H1 (cell line): Measurements from ENCODE around the gene FBN2. TPM values are rescaled to one million over a fixed set of nuclear protein-coding genes. Genes with fewer than 3 reads are reported as not detected.

Experiments used
- CTCF ChIA-PET: fragments of 300-600 bp; sonication (Branson Sonifier 250); formaldehyde crosslinking; loops from one replicate; lab custom pipeline; 2021; ENCODE audit not compliant: partially characterized antibody; lab: Charles Lee
- POLR2A ChIA-PET: fragments of 300-600 bp; sonication (Branson Sonifier 250); formaldehyde crosslinking; loops from one replicate; lab custom pipeline; 2021; ENCODE audit warnings: inconsistent platforms; ENCODE audit not compliant: partially characterized antibody; lab: Charles Lee
- DNase-seq, 2 experiments: peaks; one replicate each; pipeline versions ENCODE4 v3.0.0 to v3.0.0-alpha.2; 2010 to 2022; ENCODE audit warnings: low spot score in 2 of 2, low read depth in 1 of 2, mixed read lengths in 1 of 2
- FAIRE-seq: peaks from 2 replicates; lab custom pipeline; 2011; peaks lifted over from hg19 to GRCh38; lab: Jason Lieb, UNC
- H2AFZ ChIP-seq: 2 replicates; pipeline ENCODE4 v1.8.1; 2012; ENCODE audit warnings: low read length, inconsistent platforms
- H2AK5ac ChIP-seq: 2 replicates; pipeline ENCODE4 v1.6.1; 2013; ENCODE audit warnings: low read depth, low read length
- H2BK120ac ChIP-seq: replicated peaks from 2 replicates; pipeline ENCODE3; 2013; ENCODE audit warnings: low read depth, low read length, inconsistent platforms
- H2BK12ac ChIP-seq: 2 replicates; pipeline ENCODE4 v1.6.1; 2013; ENCODE audit warnings: low read depth, low read length
- H2BK15ac ChIP-seq: 2 replicates; pipeline ENCODE4 v1.6.1; 2013; ENCODE audit warnings: low read length
- H2BK20ac ChIP-seq: 2 replicates; pipeline ENCODE4 v1.6.1; 2013; ENCODE audit warnings: low read length
- H2BK5ac ChIP-seq: 2 replicates; pipeline ENCODE4 v1.6.1; 2013; ENCODE audit warnings: low read depth, low read length
- H3K14ac ChIP-seq: 2 replicates; pipeline ENCODE4 v1.6.1; 2013; ENCODE audit warnings: inconsistent platforms; ENCODE audit not compliant: insufficient read length
- H3K18ac ChIP-seq: 2 replicates; pipeline ENCODE4 v1.6.1; 2013; ENCODE audit warnings: low read length; ENCODE audit errors: extremely low read depth
- H3K23ac ChIP-seq: 2 replicates; pipeline ENCODE4 v1.6.1; 2013; ENCODE audit warnings: inconsistent platforms; ENCODE audit not compliant: insufficient read length
- H3K23me2 ChIP-seq: 2 replicates; pipeline ENCODE4 v1.6.1; 2013; ENCODE audit warnings: low read depth, low read length
- H3K27ac ChIP-seq: 2 replicates; pipeline ENCODE4 v1.6.1; 2011; ENCODE audit warnings: low read depth, low read length, inconsistent platforms
- H3K27me3 ChIP-seq, 4 experiments: replicated peaks in 1 of 4; 1 replicate in 1 of 4; 2 replicates in 3 of 4; pipeline versions ENCODE4 v1.6.1 to v1.8.1; 2011 to 2013; ENCODE audit warnings: low read length in 3 of 4, mild to moderate bottlenecking in 3 of 4, inconsistent platforms in 2 of 4, mixed read lengths in 2 of 4, moderate library complexity in 1 of 4; ENCODE audit not compliant: control insufficient read depth in 3 of 4, insufficient read depth in 3 of 4; ENCODE audit errors: extremely low read depth in 1 of 4
- H3K36me3 ChIP-seq, 4 experiments: 2 replicates each; pipeline versions ENCODE4 v1.6.1 to v1.8.1; 2011 to 2013; ENCODE audit warnings: mild to moderate bottlenecking in 4 of 4, low read length in 3 of 4, moderate library complexity in 2 of 4, control low read depth in 1 of 4, inconsistent platforms in 1 of 4; ENCODE audit not compliant: insufficient read depth in 4 of 4, control insufficient read depth in 2 of 4
- H3K4ac ChIP-seq: replicated peaks from 2 replicates; pipeline ENCODE3; 2013; ENCODE audit warnings: low read length, low read depth, mixed read lengths, inconsistent platforms; ENCODE audit not compliant: insufficient read length
- H3K4me1 ChIP-seq, 4 experiments: replicated peaks in 1 of 4; 1 replicate in 1 of 4; 2 replicates in 3 of 4; pipeline versions ENCODE4 v1.6.1 to v1.8.1; 2011 to 2013; ENCODE audit warnings: low read length in 3 of 4, inconsistent platforms in 2 of 4, mixed read lengths in 1 of 4; ENCODE audit not compliant: insufficient read depth in 4 of 4, control insufficient read depth in 3 of 4
- H3K4me2 ChIP-seq, 2 experiments: 2 replicates each; pipeline versions ENCODE4 v1.6.1 to v1.8.1; 2011 to 2013; ENCODE audit warnings: low read depth in 2 of 2, low read length in 2 of 2, control low read depth in 1 of 2, inconsistent platforms in 1 of 2, mild to moderate bottlenecking in 1 of 2; ENCODE audit not compliant: insufficient read depth in 1 of 2
- H3K4me3 ChIP-seq, 4 experiments: fragments of 200-600, 300-600 bp in 1 of 4; sonication (generic), shearing (Covaris generic), sonication (Bioruptor Twin) in 1 of 4; 2 replicates each; pipeline versions ENCODE4 v1.5.1 to v1.8.1; 2011 to 2016; ENCODE audit warnings: low read length in 4 of 4, low read depth in 3 of 4, control low read depth in 2 of 4, inconsistent platforms in 2 of 4, mild to moderate bottlenecking in 2 of 4, mixed read lengths in 1 of 4, moderate library complexity in 1 of 4; ENCODE audit not compliant: insufficient read depth in 2 of 4; ENCODE audit errors: extremely low read depth in 1 of 4
- H3K56ac ChIP-seq: replicated peaks from 2 replicates; pipeline ENCODE3; 2013; ENCODE audit warnings: low read depth, mild to moderate bottlenecking, mixed read lengths, low read length, inconsistent platforms; ENCODE audit not compliant: insufficient read length
- H3K79me1 ChIP-seq: 2 replicates; pipeline ENCODE4 v1.6.1; 2013; ENCODE audit warnings: low read depth, low read length, control low read depth
- H3K79me2 ChIP-seq, 2 experiments: 2 replicates each; pipeline versions ENCODE4 v1.6.1 to v1.8.1; 2012 to 2013; ENCODE audit warnings: low read length in 2 of 2, mild to moderate bottlenecking in 2 of 2, inconsistent platforms in 1 of 2; ENCODE audit not compliant: insufficient read depth in 2 of 2, control insufficient read depth in 1 of 2
- H3K9ac ChIP-seq, 4 experiments: replicated peaks in 1 of 4; 1 replicate in 1 of 4; 2 replicates in 3 of 4; pipeline versions ENCODE4 v1.6.1 to v1.8.1; 2011 to 2013; ENCODE audit warnings: low read depth in 3 of 4, low read length in 3 of 4, control low read depth in 2 of 4, mild to moderate bottlenecking in 2 of 4, moderate library complexity in 2 of 4, inconsistent platforms in 1 of 4; ENCODE audit errors: extremely low read depth in 1 of 4
- H3K9me3 ChIP-seq, 2 experiments: 2 replicates each; pipeline versions ENCODE4 v1.6.1 to v1.8.1; 2012 to 2013; ENCODE audit warnings: mild to moderate bottlenecking in 2 of 2, moderate library complexity in 2 of 2, control low read depth in 1 of 2, inconsistent platforms in 1 of 2, low read depth in 1 of 2, low read length in 1 of 2, mixed read lengths in 1 of 2; ENCODE audit not compliant: insufficient read depth in 2 of 2
- H4K20me1 ChIP-seq, 2 experiments: replicated peaks in 1 of 2; 2 replicates each; pipeline versions ENCODE3 to v1.8.1; 2011 to 2013; ENCODE audit warnings: inconsistent platforms in 2 of 2, low read length in 2 of 2, mild to moderate bottlenecking in 1 of 2; ENCODE audit not compliant: insufficient read depth in 2 of 2, control insufficient read depth in 1 of 2
- H4K5ac ChIP-seq: 2 replicates; pipeline ENCODE4 v1.6.1; 2013; ENCODE audit warnings: low read length, low read depth, mixed read lengths, inconsistent platforms; ENCODE audit not compliant: insufficient read length
- H4K8ac ChIP-seq: 2 replicates; pipeline ENCODE4 v1.8.0; 2013; ENCODE audit warnings: mild to moderate bottlenecking, moderate library complexity, low read length, inconsistent platforms; ENCODE audit not compliant: insufficient read depth; ENCODE audit errors: extremely low read depth
- H4K91ac ChIP-seq: replicated peaks from 2 replicates; pipeline ENCODE3; 2013; ENCODE audit warnings: low read length, mixed read lengths, inconsistent platforms; ENCODE audit not compliant: insufficient read length
- BCL11A ChIP-seq, 2 experiments: IDR thresholded peaks; one replicate each; pipeline ENCODE4 v1.6.1; 2011; ENCODE audit warnings: low read depth in 2 of 2, low read length in 2 of 2, mild to moderate bottlenecking in 2 of 2
- CHD2 ChIP-seq: IDR thresholded peaks from 2 replicates; pipeline ENCODE4 v1.6.1; 2012; ENCODE audit warnings: low read length, improper control_type of control experiment
- JUN ChIP-seq: IDR thresholded peaks from 2 replicates; pipeline ENCODE4 v1.6.1; 2011; ENCODE audit warnings: low read depth, mild to moderate bottlenecking, improper control_type of control experiment, low read length
- RNF2 ChIP-seq: fragments of 200-900, 300-1000 bp; sonication (generic); IDR thresholded peaks from 2 replicates; pipeline ENCODE4 v1.7.1; 2016; ENCODE audit warnings: borderline replicate concordance, low read depth, mild to moderate bottlenecking, antibody characterized with exemption, low read length; ENCODE audit not compliant: poor library complexity, severe bottlenecking; ENCODE audit errors: missing control alignments
- WGBS, 2 experiments: shearing (Covaris generic) in 1 of 2; methylation state at CpG; one replicate each; pipeline versions ENCODE4 v1.1.6 to v1.1.7; 2013 to 2015; ENCODE audit warnings: low lambda C conversion rate in 2 of 2, mixed read lengths in 2 of 2, inconsistent platforms in 1 of 2, low coverage in 1 of 2, missing lambda C conversion rate in 1 of 2; ENCODE audit not compliant: insufficient replicate concordance in 2 of 2, insufficient coverage in 1 of 2, insufficient read length in 1 of 2; ENCODE audit errors: extremely low coverage in 1 of 2, missing lambda C conversion rate in 1 of 2; 5-methylcytosine and 5-hydroxymethylcytosine counted together
- polyA plus RNA-seq, 7 experiments: library from polyadenylated mRNA; depleted of rRNA in 3 of 7; stranded (reverse) in 5 of 7; unstranded in 2 of 7; fragments of >200 nt in 5 of 7; fragments of 200-250 nt in 2 of 7; gene quantifications; 1 replicate in 5 of 7; 2 replicates in 1 of 7; 4 replicates in 1 of 7; pipeline versions ENCODE4 v1.2.1 to v1.2.3, GENCODE V29; 2011 to 2013; ENCODE audit warnings: missing spikeins in 2 of 7, mixed read lengths in 2 of 7
- total RNA-seq: library from RNA; stranded (reverse); fragmentation: NEBNext Ultra II Directional; extraction: Animal tissue kit (Norgen Biotek cat#: 25700); gene quantifications from 2 replicates; pipeline ENCODE4 v1.2.1, GENCODE V29; 2021

Gene FBN2
- total and polyA plus RNA-seq, 2 of the 8 experiments (the other 6 are each of a cell fraction or from before 2014, with no cell fraction given): 14.1 to 16.3 TPM

DNA sequence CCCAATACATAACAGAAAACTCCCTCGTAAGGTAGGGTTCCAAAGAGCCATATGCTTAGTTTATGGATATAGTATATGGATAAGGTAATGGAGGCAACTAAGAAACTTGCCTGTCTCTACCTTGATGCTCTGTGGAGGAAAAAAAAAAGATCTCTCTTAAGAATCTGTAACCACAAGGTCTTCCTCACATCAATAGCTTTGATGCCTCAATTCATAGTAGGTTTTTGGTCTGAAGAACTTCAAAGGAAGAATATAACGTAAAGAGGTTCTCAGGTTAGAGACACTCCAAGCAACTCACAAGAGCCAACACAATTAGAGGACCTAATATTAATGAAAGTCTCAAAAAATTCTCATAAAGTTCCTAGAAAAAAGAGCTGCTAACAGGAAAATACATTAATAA, 140.2 kb downstream of the FBN2 start:
- no peaks in the 10 kb centered on the region for H3K79me2 ChIP-seq
- H3K36me3 ChIP-seq: no peaks in the 10 kb centered on the region; a peak in 1 of 8 replicates
- no peak overlapping the region for H2AK5ac ChIP-seq
- no peak overlapping the region for H3K18ac ChIP-seq
- no peak overlapping the region for H2BK120ac ChIP-seq
- H3K56ac ChIP-seq: no peak overlapping the region
- CTCF ChIA-PET: no interaction called here
- no peak overlapping the region for H2BK15ac ChIP-seq
- H2BK20ac ChIP-seq: no peak overlapping the region
- TF ChIP-seq JUN (no peak), RNF2 (no peak), BCL11A (IDR thresholded peaks at IDR 0.05; ENCODE audit: low read depth in 2 of 2, low read length in 2 of 2) (no peak), CHD2 (no peak)
- no peak overlapping the region for H4K5ac ChIP-seq
- H2AFZ ChIP-seq: no peak overlapping the region
- no peak overlapping the region for H3K9ac ChIP-seq
- no peak overlapping the region for H3K4ac ChIP-seq
- 89% methylated on average over 2 of the region's 2 CpGs; no CpG with 5 or more reads in 1 of the 2 experiments for WGBS, 2 experiments
- no peaks in the 10 kb centered on the region for H3K79me1 ChIP-seq
- H4K91ac ChIP-seq: no peak overlapping the region
- DNase-seq (no peak), FAIRE-seq (no peak)
- no peak overlapping the region for H2BK12ac ChIP-seq
- POLR2A ChIA-PET: no interaction called here
- no peaks in the 10 kb centered on the region for H3K27me3 ChIP-seq
- H3K14ac ChIP-seq: no peak overlapping the region
- no peak overlapping the region for H4K8ac ChIP-seq
- no peaks in the 10 kb centered on the region for H3K4me1 ChIP-seq
- no peak overlapping the region for H2BK5ac ChIP-seq
- no peak overlapping the region for H3K4me3 ChIP-seq
- no peak overlapping the region for H3K27ac ChIP-seq
- no peak overlapping the region for H3K23ac ChIP-seq
- no peaks in the 10 kb centered on the region for H4K20me1 ChIP-seq
- no peak overlapping the region for H3K4me2 ChIP-seq
- H3K23me2 ChIP-seq: no peaks in the 10 kb centered on the region
- H3K9me3 ChIP-seq: no peaks in the 10 kb centered on the region
